PC-9 (cell line): ENCODE measurements around the gene TSPAN10. TPM values are rescaled to one million over a fixed set of nuclear protein-coding genes. Genes with fewer than 3 reads are reported as not detected.

Experiments
- Bru-seq: library from RNA; stranded (reverse); fragments of 400-500 nt; gene quantifications from one replicate; lab custom pipeline; 2021; lab: Mats Ljungman, UMichigan
- BruChase-seq, 2 experiments: library from RNA; stranded (reverse); fragments of 400-500 nt; gene quantifications; one replicate each; lab custom pipeline; 2021; lab: Mats Ljungman, UMichigan
- BruUV-seq: library from RNA; stranded (reverse); fragments of 400-500 nt; replicated peaks from 2 replicates; lab custom pipeline; 2021; lab: Mats Ljungman, UMichigan
- CTCF ChIA-PET: fragments of 300-600 bp; sonication (Branson Sonifier 250); formaldehyde crosslinking; loops from one replicate; lab custom pipeline; 2022; ENCODE audit warnings: antibody characterized with exemption; lab: Charles Lee
- POLR2A ChIA-PET: fragments of 300-600 bp; sonication (Branson Sonifier 250); formaldehyde crosslinking; loops from one replicate; lab custom pipeline; 2022; ENCODE audit warnings: antibody characterized with exemption; ENCODE audit not compliant: unreplicated experiment; lab: Charles Lee
- DNase-seq, 2 experiments: peaks; one replicate each; pipeline versions ENCODE4 v3.0.0 to v3.0.0-alpha.2; 2015 to 2022; ENCODE audit warnings: mixed read lengths in 1 of 2
- H2AFZ ChIP-seq: fragments of 200-600 bp; sonication (generic); 2 replicates; pipeline ENCODE4 v1.8.1; 2017; ENCODE audit warnings: antibody characterized with exemption
- H3F3A ChIP-seq: fragments of 200-600 bp; sonication (generic); 2 replicates; pipeline ENCODE4 v1.8.1; 2017; ENCODE audit warnings: antibody characterized with exemption, mild to moderate bottlenecking, low read depth; ENCODE audit not compliant: insufficient read depth
- H3K27ac ChIP-seq: fragments of 200-600 bp; sonication (generic); 2 replicates; pipeline ENCODE4 v1.6.1; 2016; ENCODE audit warnings: mixed run types
- H3K27me3 ChIP-seq: fragments of 200-600 bp; sonication (generic); 2 replicates; pipeline ENCODE4 v1.6.1; 2016; ENCODE audit warnings: low read depth, mixed run types; ENCODE audit not compliant: insufficient read depth
- H3K36me3 ChIP-seq: fragments of 200-600 bp; sonication (generic); 2 replicates; pipeline ENCODE4 v1.6.1; 2016; ENCODE audit warnings: low read depth, mixed run types
- H3K4me1 ChIP-seq: fragments of 200-600 bp; sonication (generic); replicated peaks from 2 replicates; pipeline ENCODE4 v1.6.1; 2016; ENCODE audit warnings: mixed run types; ENCODE audit not compliant: insufficient read depth
- H3K4me2 ChIP-seq: fragments of 200-600 bp; sonication (generic); 2 replicates; pipeline ENCODE4 v1.6.1; 2017; ENCODE audit warnings: mixed run types
- H3K4me3 ChIP-seq: fragments of 200-600 bp; sonication (generic); 2 replicates; pipeline ENCODE4 v1.6.1; 2016; ENCODE audit warnings: mixed run types
- H3K79me2 ChIP-seq: fragments of 200-600 bp; sonication (generic); 2 replicates; pipeline ENCODE4 v1.6.1; 2017; ENCODE audit warnings: low read depth, mixed run types
- H3K9me2 ChIP-seq: fragments of 200-600 bp; sonication (generic); 2 replicates; pipeline ENCODE4 v1.8.1; 2017; ENCODE audit warnings: mild to moderate bottlenecking; ENCODE audit not compliant: insufficient read depth
- H3K9me3 ChIP-seq: fragments of 200-600 bp; sonication (generic); 2 replicates; pipeline ENCODE4 v1.8.1; 2016; ENCODE audit warnings: low read depth; ENCODE audit not compliant: insufficient read depth
- H4K20me1 ChIP-seq: fragments of 200-600 bp; sonication (generic); 2 replicates; pipeline ENCODE4 v1.8.1; 2017; ENCODE audit not compliant: insufficient read depth
- CTCF ChIP-seq: fragments of 200-600 bp; sonication (generic); conservative IDR thresholded peaks from 2 replicates; pipeline ENCODE4 v1.6.1; 2017; ENCODE audit warnings: mixed run types, antibody characterized with exemption, mild to moderate bottlenecking, moderate library complexity
- EZH2 ChIP-seq: fragments of 200-600 bp; sonication (generic); IDR thresholded peaks from 2 replicates; pipeline ENCODE4 v1.8.0; 2017; ENCODE audit warnings: antibody characterized with exemption, low read depth
- intact Hi-C: fragments of 100-400 bp; cut with micrococcal nuclease; formaldehyde crosslinking; loops from one replicate; pipeline ENCODE4 v1.10.0; 2022; ENCODE audit not compliant: unreplicated experiment
- long read RNA-seq: library from polyadenylated mRNA; stranded (forward); transcript quantifications from one replicate; pipeline ENCODE4 v2.0.0, GENCODE V29; 2022
- total RNA-seq: library from RNA; stranded (reverse); gene quantifications from 2 replicates; pipeline ENCODE4 v1.2.3, GENCODE V29; 2021

TSPAN10 gene
- total RNA-seq (8.6 and 15.0 TPM in 2 replicates), Bru-seq, nascent RNA (percentile 42 among the genes with signal in this experiment), BruChase-seq, experiment 1, labeled RNA remaining after a 2-hour chase (percentile 55 among the genes with signal in this experiment), BruChase-seq, experiment 2, labeled RNA remaining after a 6-hour chase (percentile 46 among the genes with signal in this experiment)
- long read RNA-seq, partial matches to known transcripts, result 2 of 12 reads
- long read RNA-seq, other reads (novel, unspliced or antisense), result 3 of 12 reads

DNA sequence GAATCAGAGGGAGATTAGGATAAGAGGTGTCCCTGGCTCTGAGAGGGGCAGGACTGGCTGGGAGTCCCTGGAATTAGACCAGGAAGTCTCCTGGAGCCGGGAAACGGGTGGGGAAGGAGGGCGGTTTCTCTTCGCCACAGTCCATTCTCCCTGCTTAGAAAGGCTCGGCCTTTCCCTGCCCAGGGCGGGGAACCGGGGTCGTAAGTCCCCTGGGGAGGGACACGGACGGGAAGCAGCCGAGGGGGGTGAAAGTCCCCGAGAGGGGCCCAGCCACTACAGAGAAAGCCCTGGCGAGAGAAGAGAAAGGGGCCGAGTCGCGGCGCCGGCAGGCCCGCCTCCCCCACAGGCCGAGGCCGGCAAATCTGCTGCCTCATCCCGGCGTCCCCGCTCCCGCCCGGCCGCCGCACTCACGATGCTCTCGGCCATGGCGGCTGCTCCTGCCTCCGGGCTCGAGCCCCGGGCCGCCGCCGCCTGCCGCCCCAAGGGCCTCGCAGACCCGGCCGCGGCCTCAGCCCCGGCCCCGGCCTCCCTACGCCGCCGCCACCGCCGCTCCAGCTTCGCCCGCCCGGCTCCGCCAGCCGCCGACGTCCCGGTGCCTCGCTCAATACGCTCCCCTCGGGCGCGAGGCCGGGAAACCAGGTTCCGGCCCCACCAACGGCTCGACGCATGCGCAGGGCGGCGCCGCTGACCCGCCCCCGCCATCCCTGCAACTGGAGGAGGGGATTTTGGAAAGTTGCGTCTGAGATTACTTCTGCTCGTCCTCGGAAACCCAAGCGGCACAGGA, at the start of gene TSPAN10, which contains the start of gene NPLOC4:
TSPAN10 (plus strand) TSS at position 692 of the 784 bp plus-strand sequence. CDS start 5,217 bp downstream, outside the sequence.
NPLOC4 (minus strand) TSS at position 608 of the 784 bp plus-strand sequence; CDS start at position 426, 182 bp downstream.
- H3K27me3 ChIP-seq, result no peaks in the 10 kb centered on the region
- no peaks in the 10 kb centered on the region for H3K36me3 ChIP-seq
- peaks cover 11% of the 10 kb centered on the region; the same call in 1 of the 2 replicates for H3K4me1 ChIP-seq
- TF ChIP-seq CTCF (no peak), EZH2 (no peak)
- peaks cover 10% of the 10 kb centered on the region; the same call in 1 of the 2 replicates for H3F3A ChIP-seq
- H4K20me1 ChIP-seq, result peaks cover 38% of the 10 kb centered on the region
- H3K4me2 ChIP-seq, result peak within 1 kb of the TSS; percentile 91
- DNase-seq, result peak; percentile 41 to 92
- ChIA-PET CTCF (interaction anchor here (0.6 kb wide), 1 partner anchor 186 kb away, joined by 4 read pairs; no protein-coding TSS in a partner anchor), POLR2A (interaction anchor here (0.6 to 0.7 kb wide), 4 partner anchors 23 to 686 kb away, joined by 4 to 9 read pairs (median 4); no protein-coding TSS in a partner anchor)
- H3K27ac ChIP-seq, result peak within 1 kb of the TSS; percentile 71
- peak within 1 kb of the TSS; percentile 96 for H3K4me3 ChIP-seq
- intact Hi-C loops, result loop anchor here (1.0 to 5.0 kb wide), 3 partner anchors 30 to 76 kb away; partner anchors contain the start of genes ARL16, CCDC137, HGS and OXLD1
- peak within 1 kb of the TSS; percentile 85 for H2AFZ ChIP-seq
- H3K9me3 ChIP-seq, result no peaks in the 10 kb centered on the region
- H3K9me2 ChIP-seq, result no peaks in the 10 kb centered on the region
- H3K79me2 ChIP-seq, result peaks cover 50% of the 10 kb centered on the region
- no TSS peak for BruUV-seq

- Histone ChIP-seq H3K9me3 (no peaks in the 10 kb centered on the region), H3K27ac (no peak overlapping the region), H3K4me2 (no peak overlapping the region), H3K79me2 (no peaks in the 10 kb centered on the region), H4K20me1 (peaks cover 11% of the 10 kb centered on the region; the same call in 1 of the 2 replicates), H3K4me1 (no peaks in the 10 kb centered on the region), H3K36me3 (0 out of 2 replicates have a peak, but pooled peaks cover 4% of the 10 kb centered on the region), H3K27me3 (no peaks in the 10 kb centered on the region), H2AFZ (no peak overlapping the region), H3K4me3 (no peak overlapping the region), H3F3A (peaks cover under 1% of the 10 kb centered on the region; the same call in 1 of the 2 replicates), H3K9me2 (no peaks in the 10 kb centered on the region)
- ChIA-PET CTCF (no interaction called here), POLR2A (no interaction called here)
- no peak for DNase-seq
- intact Hi-C loops, result no loop called here
- no peak for TF ChIP-seq CTCF
- no peak for TF ChIP-seq EZH2
- BruUV-seq, result no TSS peak
These were observed 47.4 kb upstream of the TSPAN10 start for GRCh38 chr17:81589612-81590011.

- no peak for DNase-seq
- Histone ChIP-seq H3K79me2 (no peaks in the 10 kb centered on the region), H3K4me1 (no peaks in the 10 kb centered on the region), H3K9me3 (no peaks in the 10 kb centered on the region), H3K9me2 (no peaks in the 10 kb centered on the region), H3K27ac (no peak overlapping the region), H2AFZ (no peak overlapping the region), H3K36me3 (0 out of 2 replicates have a peak, but pooled peaks cover 4% of the 10 kb centered on the region), H3K4me3 (no peak overlapping the region), H3F3A (no peaks in the 10 kb centered on the region), H4K20me1 (peaks cover 11% of the 10 kb centered on the region; the same call in 1 of the 2 replicates), H3K4me2 (no peak overlapping the region), H3K27me3 (no peaks in the 10 kb centered on the region)
- POLR2A ChIA-PET, result interaction anchor here (0.7 kb wide), 1 partner anchor 553 kb away, joined by 3 read pairs; no protein-coding TSS in a partner anchor
- TF ChIP-seq EZH2 (no peak), CTCF (no peak)
- CTCF ChIA-PET, result no interaction called here
- no TSS peak for BruUV-seq
- intact Hi-C loops, result no loop called here
These were observed 46.9 kb upstream of the TSPAN10 start for GRCh38 chr17:81590121-81590520.
